Ramos (cell line): Measurements from ENCODE around the gene ST8SIA1.
"Not testable (repeated sequence)": the region's sequence is repeated elsewhere in the genome, so short reads cannot be mapped to it uniquely, and the experiment has no call there.

Experiments used
- in situ Hi-C: fragments of 300-500 bp; cut with MboI; formaldehyde crosslinking; loops from one replicate; pipeline ENCODE4 v1.14.3; 2022; ENCODE audit warnings: low sequenced_read_pairs; ENCODE audit not compliant: unreplicated experiment

ST8SIA1 gene

DNA sequence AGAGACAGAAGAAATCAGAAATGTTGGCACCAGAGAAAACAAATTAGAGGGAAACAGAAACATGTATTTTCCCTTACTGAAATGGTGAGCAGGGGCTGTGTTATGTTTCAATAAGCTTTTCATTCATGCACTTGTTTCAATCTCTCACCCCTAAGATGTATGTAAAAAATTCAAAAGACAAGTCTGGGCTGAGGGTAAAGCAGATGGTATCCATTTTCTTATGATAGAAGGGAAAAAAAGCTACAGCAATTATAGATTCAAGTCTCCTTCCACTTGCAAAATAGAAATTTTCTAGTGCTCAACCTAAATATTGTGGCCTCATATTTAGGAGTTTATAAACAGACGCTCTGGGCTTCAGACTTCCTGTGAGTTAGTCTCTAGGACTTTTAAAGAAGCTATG is 138.3 kb downstream of the ST8SIA1 start:
- in situ Hi-C loops, result no loop called here

DNA sequence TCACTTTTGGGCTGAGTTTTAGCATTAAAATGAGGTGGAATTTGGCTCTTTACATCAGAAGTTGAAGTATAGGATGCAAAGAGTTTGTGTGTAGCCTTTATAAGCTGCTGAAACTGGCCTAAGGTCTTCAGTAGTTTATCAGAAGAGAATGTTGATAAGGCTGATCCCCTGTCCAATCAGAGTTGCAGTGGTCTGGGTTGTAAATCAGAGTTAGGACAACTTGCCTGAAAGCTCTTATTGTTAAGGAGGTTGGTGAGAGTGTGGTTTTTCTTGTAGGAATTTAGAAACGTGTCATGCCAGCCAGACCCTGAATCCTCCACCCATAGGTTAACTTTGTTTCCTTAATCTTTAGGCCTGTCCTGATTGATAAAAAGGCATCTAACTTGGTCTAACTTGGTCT is 143.5 kb downstream of the ST8SIA1 start:
- in situ Hi-C loops, result no loop called here

DNA sequence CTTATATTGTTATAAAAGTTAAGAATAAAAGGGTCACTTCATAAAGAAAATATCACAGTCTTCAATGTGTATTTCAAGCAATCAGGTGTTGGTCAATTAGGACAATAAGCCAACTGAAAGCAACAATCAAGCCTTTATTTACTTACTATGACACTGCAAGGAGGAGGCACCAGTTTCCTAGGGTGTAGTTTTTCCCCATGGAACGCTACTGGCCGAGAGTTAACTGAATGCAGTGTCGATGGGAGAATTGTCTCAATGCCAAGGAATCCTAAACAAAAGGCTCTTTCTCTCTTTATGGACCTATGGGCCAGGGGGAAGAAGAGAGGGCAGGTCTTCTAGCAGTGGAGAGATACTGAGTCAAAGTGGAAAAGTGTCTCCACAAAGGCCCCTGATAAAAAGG is 146.1 kb downstream of the ST8SIA1 start:
- in situ Hi-C loops, result no loop called here

DNA sequence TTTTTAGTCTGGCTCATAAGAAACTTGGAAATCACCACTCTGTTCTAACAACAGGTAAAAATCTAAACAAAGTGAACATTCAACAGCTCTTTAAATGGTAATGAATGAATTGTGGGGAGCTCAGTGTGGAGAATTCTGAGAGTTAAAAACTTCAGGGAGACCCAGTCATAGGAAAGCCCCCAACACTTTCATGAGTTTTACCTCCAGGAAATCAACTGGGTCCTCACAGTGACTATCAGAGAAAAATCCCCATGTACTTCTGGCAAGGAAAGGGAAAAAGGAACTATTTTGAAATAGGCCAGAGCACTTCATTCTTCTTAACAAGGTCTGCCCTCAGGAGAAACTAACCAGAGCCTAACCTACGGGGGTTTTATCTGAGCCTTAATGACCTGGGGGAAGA is 153.8 kb downstream of the ST8SIA1 start:
- in situ Hi-C loops, result no loop called here

DNA sequence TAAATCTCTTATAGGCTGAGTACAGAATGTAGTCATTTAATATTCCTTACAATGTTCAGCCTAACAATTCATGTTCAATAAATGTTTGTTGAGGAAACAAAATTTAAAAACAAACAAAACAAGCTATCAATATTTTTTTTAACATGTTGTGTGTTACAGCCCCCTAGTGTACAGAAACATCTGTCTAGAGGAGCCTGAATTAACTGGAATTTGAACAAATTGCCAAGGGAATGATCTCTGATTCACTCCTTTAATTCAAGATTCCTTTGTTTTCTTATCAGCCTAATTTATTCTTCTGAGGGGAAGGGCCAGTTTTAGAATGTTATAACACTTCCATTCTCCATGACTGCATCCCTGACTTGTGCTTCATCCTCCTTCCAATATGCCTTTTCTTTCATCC is 161.3 kb downstream of the ST8SIA1 start:
- in situ Hi-C loops, result no loop called here

DNA sequence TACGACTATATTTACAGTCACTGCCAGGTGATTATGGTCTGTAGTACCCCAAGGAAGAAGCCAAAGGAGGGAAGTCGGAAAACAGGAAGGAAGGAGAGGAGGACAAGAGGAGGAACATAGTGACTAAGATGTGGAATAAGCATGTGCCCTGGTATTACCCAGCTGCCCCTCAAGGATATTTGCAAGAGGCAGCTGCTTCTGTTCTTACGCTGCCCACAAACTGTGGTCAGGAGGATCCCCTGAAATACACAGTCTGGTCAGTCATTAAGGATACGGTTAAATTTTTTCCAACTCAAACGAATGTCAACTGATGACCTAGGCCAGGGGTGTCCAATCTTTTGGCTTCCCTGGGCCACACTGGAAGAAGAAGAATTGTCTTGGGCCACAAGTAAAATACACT is 162.0 kb downstream of the ST8SIA1 start:
- in situ Hi-C loops, result no loop called here

DNA sequence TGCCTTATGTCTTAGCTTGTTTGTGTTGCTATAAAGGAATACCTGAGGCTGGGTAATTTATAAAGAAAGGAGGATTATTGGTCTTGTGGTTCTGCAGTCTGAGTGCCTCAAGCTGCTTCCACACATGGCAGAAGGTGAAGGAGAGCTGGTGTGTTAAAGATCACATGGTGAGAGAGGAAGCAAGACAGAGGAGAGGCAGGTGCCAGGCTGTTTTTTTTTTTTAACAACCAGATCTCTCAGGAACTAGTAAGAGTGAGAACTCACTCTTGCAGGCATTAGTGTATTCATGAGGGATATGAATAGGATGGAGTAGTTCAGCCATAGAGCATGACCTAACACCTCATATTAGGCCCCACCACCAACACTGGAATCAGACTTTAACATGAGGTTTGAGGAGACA is 165.1 kb downstream of the ST8SIA1 start:
- in situ Hi-C loops, result no loop called here

DNA sequence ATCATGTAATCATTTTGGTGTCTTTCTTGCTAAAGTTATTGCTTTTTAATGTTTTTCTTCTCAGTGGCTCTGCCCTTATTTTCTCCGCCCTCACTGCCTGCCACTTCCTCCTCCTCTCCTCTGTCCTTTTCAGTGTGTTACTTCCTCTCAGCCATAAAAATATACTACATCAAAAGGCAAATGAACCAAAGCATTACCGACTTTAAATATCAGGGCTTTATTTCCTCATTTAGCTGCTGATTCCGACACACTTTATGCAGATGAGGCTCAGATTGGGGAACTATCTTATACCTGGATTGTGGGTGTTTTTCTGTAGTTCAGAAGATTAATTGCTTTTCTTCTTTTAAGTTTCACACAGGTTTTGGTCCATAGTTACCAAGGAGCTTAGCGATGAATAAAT is 170.4 kb downstream of the ST8SIA1 start:
- in situ Hi-C loops, result no loop called here

DNA sequence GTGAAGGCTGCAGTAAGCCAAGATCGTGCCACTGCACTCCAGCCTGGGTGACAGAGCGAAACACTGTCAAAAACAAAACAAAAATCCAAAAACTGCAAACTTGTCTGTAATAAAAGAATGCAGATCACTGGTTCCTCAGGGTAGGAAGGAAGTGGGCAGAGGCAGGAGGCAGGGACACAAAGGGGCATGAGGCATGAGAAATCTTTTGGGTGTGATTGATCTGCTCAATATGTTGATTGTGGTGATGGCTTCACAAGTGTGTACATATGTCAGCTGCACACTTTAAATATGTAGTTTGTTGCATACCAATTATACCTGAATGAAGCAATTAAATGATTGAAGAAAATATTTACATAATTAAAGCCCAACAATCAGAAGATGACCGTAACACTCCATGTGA is 170.9 kb downstream of the ST8SIA1 start:
- in situ Hi-C loops, result no loop called here

DNA sequence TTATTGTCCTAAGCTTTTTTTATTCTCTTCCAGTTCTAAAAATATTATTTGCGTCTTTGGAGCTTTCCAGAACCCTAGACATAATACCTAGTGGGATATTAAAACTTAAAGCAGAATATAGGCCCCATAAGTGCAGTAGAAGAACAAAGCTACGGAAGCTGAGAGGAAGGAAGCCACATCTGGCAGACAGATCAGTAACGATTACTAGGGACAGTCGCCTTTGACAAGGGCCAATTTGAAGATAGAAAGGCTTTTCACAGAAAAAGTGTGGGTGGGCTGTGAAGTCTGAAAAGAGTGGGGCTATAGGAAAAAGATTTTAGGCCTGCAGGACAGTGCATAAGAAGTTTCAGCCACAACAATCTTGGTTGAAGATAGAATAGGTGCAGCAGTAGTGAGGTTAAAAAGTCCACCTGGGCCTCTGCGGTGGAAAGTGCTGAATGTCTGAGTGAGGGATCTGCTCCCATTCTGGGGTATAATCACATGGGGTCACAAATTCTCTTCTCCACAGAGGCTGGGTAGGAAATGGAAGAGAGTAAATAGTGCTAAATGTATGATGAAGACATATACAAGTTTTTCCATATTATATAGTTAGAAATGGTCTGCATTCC is 174.0 kb downstream of the ST8SIA1 start:
- in situ Hi-C loops, result no loop called here

DNA sequence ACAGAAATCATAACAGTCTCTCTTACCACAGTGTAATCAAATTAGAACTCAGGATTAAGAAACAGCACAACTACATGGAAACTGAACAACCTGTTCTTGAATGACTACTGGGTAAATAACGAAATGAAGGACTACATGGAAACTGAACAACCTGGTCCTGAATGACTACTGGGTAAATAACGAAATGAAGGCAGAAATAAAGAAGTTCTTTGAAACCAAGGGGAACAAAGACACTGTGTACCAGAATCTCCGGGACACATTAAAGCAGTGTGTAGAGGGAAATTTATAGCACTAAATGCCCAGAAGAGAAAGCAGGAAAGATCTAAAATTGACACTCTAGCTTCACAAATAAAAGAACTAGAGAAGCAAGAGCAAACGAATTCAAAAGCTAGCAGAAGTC is 185.2 kb downstream of the ST8SIA1 start:
- in situ Hi-C loops, result not testable (repeated sequence)

DNA sequence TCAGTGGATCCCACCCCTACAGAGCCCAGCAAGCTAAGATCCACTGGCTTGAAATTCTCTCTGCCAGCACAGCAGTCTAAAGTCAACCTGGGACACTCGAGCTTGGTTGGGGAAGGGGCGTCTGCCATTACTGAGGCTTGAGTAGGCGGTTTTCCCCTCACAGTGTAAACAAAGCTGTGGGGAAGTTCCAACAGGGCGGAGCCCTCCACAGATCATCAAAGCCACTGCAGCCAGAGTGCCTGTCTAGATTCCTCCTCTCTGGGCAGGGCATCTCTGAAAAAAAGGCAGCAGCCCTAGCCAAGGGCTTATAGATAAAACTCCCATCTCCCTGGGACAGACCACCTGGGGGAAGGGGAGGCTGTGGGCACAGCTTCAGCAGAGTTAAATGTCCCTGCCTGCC is 187.8 kb downstream of the ST8SIA1 start:
- in situ Hi-C loops, result not testable (repeated sequence)
